ENCODE measurements around the gene ZNF443. TPM values are rescaled to one million over a fixed set of nuclear protein-coding genes. Genes with fewer than 3 reads are reported as not detected.
A peak's percentile ranks its signal among the peaks of the same experiment; 100 is the strongest.
"Not testable (repeated sequence)": the region's sequence is repeated elsewhere in the genome, so short reads cannot be mapped to it uniquely, and the experiment has no call there.

ZNF443 gene
- total and polyA plus RNA-seq, 4 experiments from 2014 or later = 1.9 to 10.3 (median 7.1) TPM

DNA sequence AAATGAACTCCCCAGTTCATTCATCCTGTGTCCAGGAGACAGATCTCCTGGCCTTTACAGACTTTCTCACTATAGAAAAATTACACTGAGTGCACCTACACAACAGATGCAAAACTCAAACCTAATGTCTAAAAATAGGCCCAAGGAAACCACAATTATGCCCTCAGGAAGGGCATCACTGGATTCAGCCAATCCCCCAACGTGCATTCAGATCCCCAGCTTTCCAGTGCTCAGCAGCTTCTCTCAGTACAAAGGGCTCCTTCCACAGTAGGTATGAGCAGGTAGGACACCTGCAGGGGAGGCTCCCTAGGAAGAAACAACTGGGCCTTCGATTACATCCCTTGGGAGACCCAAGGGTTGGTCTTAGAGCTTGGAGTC is 41.7 kb upstream of the ZNF443 start:
- H3K27me3 ChIP-seq (ENCODE audit: insufficient read depth, low read length) = no peaks in the 10 kb centered on the region
- peak overlapping the region; percentile 26 for H3K27ac ChIP-seq (ENCODE audit: low read depth, low read length)
- H3K27ac Mint-ChIP-seq = peak overlapping the region in 5 of 7 donors; percentile 57 to 79 (median 67)
- H3K4me3 Mint-ChIP-seq = peak overlapping the region; percentile 23 to 72 (median 58)
- H3K36me3 ChIP-seq (ENCODE audit: insufficient read depth, low read length) = no peaks in the 10 kb centered on the region
- H3K9me3 ChIP-seq (ENCODE audit: control insufficient read depth in 1 of 2, low read length in 2 of 2) = no peaks in the 10 kb centered on the region
- no peak overlapping the region for H3K4me3 ChIP-seq (ENCODE audit: low read length in 2 of 2)
- H3K4me1 Mint-ChIP-seq = peaks cover 31 to 50% (median 41%) of the 10 kb centered on the region in 4 donors
- peaks cover 0 to 6% of the 10 kb centered on the region in 2 donors for H3K36me3 Mint-ChIP-seq
- POLR2A ChIA-PET (ENCODE audit: partially characterized antibody) = interaction anchor here (0.8 to 4.2 kb wide), 2 partner anchors 13 to 24 kb away, joined by 3 to 31 read pairs; no protein-coding TSS in a partner anchor
- CTCF ChIA-PET (ENCODE audit: partially characterized antibody) = interaction anchor here (0.9 kb wide), 1 partner anchor 13 kb away, joined by 3 read pairs; no protein-coding TSS in a partner anchor
- no peaks in the 10 kb centered on the region for H3K27me3 Mint-ChIP-seq
- intact Hi-C loops (cut with micrococcal nuclease) = no loop called here
- peaks cover 41% of the 10 kb centered on the region for H3K4me1 ChIP-seq (ENCODE audit: insufficient read depth, low read length)
- no peaks in the 10 kb centered on the region for H3K9me3 Mint-ChIP-seq
- DNase-seq = no peak

DNA sequence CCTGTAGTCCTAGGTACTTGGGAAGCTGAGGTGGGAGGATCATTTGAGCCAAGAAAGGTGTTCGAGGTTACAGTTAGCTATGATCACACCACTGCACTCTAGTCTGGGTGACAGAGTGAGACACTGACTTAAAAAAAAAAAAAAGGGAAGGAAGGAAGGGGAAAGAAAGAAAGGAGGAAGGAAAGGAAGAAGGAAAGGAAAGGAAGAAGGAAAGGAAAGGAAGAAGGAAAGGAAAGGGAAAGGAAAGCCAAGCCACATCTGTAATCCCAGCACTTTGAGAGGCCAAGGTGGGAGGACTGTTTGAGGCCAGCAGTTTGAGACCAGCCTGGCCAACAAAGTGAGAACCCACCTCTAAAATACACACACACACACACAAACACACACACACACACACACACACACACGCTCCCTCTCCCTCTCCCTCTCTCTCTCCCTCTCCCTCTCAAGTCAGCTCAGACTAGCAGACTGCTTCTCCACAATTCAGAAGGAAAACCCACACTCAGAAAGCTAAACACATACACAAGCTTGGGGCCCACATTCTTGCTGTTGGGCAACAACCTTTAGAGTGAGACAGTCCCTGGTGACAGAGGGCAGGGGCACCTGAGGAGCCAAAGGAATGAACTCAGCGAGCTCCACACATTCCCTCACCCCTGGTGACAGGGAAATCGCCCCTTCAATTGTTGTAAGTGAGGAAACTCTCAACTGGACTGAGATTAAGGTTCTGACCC is 41.1 kb upstream of the ZNF443 start:
- peak overlapping the region; percentile 23 to 72 (median 54) for H3K4me3 Mint-ChIP-seq
- H3K9me3 Mint-ChIP-seq = no peaks in the 10 kb centered on the region
- no peaks in the 10 kb centered on the region for H3K27me3 ChIP-seq (ENCODE audit: insufficient read depth, low read length)
- H3K4me1 Mint-ChIP-seq = peaks cover 31 to 50% (median 41%) of the 10 kb centered on the region in 4 donors
- no peaks in the 10 kb centered on the region for H3K27me3 Mint-ChIP-seq
- peaks cover 41% of the 10 kb centered on the region for H3K4me1 ChIP-seq (ENCODE audit: insufficient read depth, low read length)
- H3K36me3 Mint-ChIP-seq = peaks cover 0 to 6% of the 10 kb centered on the region in 2 donors
- no peaks in the 10 kb centered on the region for H3K36me3 ChIP-seq (ENCODE audit: insufficient read depth, low read length)
- POLR2A ChIA-PET (ENCODE audit: partially characterized antibody) = interaction anchor here (0.7 to 4.2 kb wide), 2 partner anchors 14 to 421 kb away, joined by 3 to 31 read pairs; no protein-coding TSS in a partner anchor
- H3K27ac Mint-ChIP-seq = peak overlapping the region in 6 of 7 donors; percentile 27 to 93 (median 79)
- CTCF ChIA-PET (ENCODE audit: partially characterized antibody) = interaction anchor here (0.9 kb wide), 1 partner anchor 14 kb away, joined by 3 read pairs; no protein-coding TSS in a partner anchor
- peak overlapping the region; percentile 26 for H3K27ac ChIP-seq (ENCODE audit: low read depth, low read length)
- intact Hi-C loops (cut with micrococcal nuclease) = no loop called here
- no peak overlapping the region for H3K4me3 ChIP-seq (ENCODE audit: low read length in 2 of 2)
- no peaks in the 10 kb centered on the region for H3K9me3 ChIP-seq (ENCODE audit: control insufficient read depth in 1 of 2, low read length in 2 of 2)
- DNase-seq = no peak

DNA sequence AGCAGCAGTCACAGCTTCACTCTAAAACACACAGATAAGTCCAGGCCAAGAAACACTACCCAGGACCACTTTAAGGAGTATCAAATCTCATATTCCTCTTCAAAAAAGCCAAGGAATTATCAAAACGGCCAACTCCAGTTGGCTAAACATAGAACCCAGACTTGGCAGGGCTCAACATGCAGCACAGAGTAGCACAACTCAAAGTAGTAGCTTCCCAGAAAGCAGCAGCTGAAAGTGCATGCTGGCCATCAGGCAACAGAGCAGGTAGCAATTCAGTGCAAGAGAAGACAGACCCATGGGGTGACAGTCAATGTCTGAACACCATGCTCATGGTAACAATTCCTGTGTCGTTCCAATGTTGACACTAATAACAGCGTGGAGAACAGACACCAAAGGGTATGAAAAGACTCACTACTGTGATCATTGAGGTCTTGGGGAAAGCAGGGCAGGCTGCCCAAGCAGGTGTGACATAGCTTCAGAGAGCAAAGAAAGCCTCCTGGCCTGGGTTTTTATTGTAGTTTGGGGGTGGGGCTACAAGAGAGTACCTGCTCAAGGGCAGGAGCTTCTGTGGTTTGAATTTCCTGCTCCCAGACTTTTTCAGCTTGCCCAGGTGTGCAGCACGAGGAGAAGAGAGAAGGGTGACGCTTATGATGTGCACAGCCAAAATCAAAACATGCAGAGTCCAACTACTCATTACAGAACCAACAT is 37.6 kb upstream of the ZNF443 start:
- Mint-ChIP-seq H3K4me3 (peak overlapping the region in 3 of 8 donors; percentile 23 to 26 (median 25)), H3K27me3 (no peaks in the 10 kb centered on the region), H3K9me3 (peaks cover 0 to 6% (median 0%) of the 10 kb centered on the region in 8 donors), H3K27ac (peak overlapping the region; percentile 17 to 83 (median 58)), H3K4me1 (peaks cover 25 to 38% (median 28%) of the 10 kb centered on the region in 4 donors), H3K36me3 (peaks cover 5 to 9% of the 10 kb centered on the region in 2 donors)
- ChIA-PET POLR2A (ENCODE audit: partially characterized antibody) (interaction anchor here (1.0 to 1.3 kb wide), 2 partner anchors 17 to 145 kb away, joined by 3 read pairs; partner anchors contain the start of gene ZNF563), CTCF (ENCODE audit: partially characterized antibody) (interaction anchor here (2.1 kb wide), 1 partner anchor 17 kb away, joined by 7 read pairs; no protein-coding TSS in a partner anchor)
- H3K9me3 ChIP-seq (ENCODE audit: control insufficient read depth in 1 of 2, low read length in 2 of 2) = no peaks in the 10 kb centered on the region
- no peaks in the 10 kb centered on the region for H3K36me3 ChIP-seq (ENCODE audit: insufficient read depth, low read length)
- H3K4me3 ChIP-seq (ENCODE audit: low read length in 2 of 2) = no peak overlapping the region
- intact Hi-C loops (cut with micrococcal nuclease) = no loop called here
- no peaks in the 10 kb centered on the region for H3K27me3 ChIP-seq (ENCODE audit: insufficient read depth, low read length)
- no peak overlapping the region for H3K27ac ChIP-seq (ENCODE audit: low read depth, low read length)
- DNase-seq = no peak
- peaks cover 28% of the 10 kb centered on the region for H3K4me1 ChIP-seq (ENCODE audit: insufficient read depth, low read length)

DNA sequence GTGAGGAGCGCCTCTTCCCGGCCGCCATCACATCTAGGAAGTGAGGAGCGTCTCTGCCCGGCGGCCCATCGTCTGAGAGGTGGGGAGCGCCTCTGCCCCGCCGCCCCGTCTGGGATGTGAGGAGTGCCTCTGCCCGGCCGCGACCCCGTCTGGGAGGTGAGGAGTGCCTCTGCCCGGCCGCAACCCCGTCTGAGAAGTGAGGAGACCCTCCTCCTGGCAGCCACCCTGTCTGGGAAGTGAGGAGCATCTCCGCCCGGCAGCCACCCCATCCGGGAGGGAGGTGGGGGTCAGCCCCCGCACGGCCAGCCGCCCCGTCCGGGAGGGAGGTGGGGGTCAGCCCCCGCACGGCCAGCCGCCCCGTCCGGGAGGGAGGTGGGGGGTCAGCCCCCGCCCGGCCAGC is 26.8 kb upstream of the ZNF443 start:
- POLR2A ChIA-PET (ENCODE audit: partially characterized antibody); H3K4me1 ChIP-seq (ENCODE audit: insufficient read depth, low read length); H3K27me3 Mint-ChIP-seq; H3K4me3 ChIP-seq (ENCODE audit: low read length in 2 of 2); H3K4me1 Mint-ChIP-seq; intact Hi-C loops (cut with micrococcal nuclease); H3K27me3 ChIP-seq (ENCODE audit: insufficient read depth, low read length); H3K4me3 Mint-ChIP-seq; H3K27ac ChIP-seq (ENCODE audit: low read depth, low read length); CTCF ChIA-PET (ENCODE audit: partially characterized antibody); H3K36me3 ChIP-seq (ENCODE audit: insufficient read depth, low read length); DNase-seq; H3K27ac Mint-ChIP-seq: not testable (repeated sequence)
- Mint-ChIP-seq H3K36me3 (peaks cover 41 to 47% of the 10 kb centered on the region in 2 donors), H3K9me3 (peaks cover 0 to 77% (median 52%) of the 10 kb centered on the region in 8 donors)
- peaks cover 0 to 28% of the 10 kb centered on the region in 2 donors for H3K9me3 ChIP-seq (ENCODE audit: control insufficient read depth in 1 of 2, low read length in 2 of 2)

DNA sequence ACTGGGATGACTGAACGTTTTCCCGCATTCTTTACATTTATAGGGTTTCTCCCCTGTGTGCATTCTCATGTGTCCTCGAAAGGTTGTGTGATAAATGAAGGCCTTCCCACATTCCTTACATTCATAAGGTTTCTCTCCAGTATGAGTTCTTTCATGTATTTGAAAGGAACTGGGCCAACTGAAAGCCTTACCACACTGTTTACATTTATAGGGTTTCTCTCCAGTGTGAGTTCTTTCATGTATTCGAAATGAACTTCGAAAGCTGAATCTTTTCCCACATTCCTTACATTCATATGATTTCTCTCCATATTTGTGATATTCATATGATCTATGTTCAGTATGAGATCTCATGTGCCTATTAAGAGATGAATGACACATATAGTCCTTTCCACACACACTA is 24.4 kb upstream of the ZNF443 start:
- Histone ChIP-seq H3K9me3 (ENCODE audit: control insufficient read depth in 1 of 2, low read length in 2 of 2) (peaks cover 0 to 37% of the 10 kb centered on the region in 2 donors), H3K27ac (ENCODE audit: low read depth, low read length) (no peak overlapping the region), H3K27me3 (ENCODE audit: insufficient read depth, low read length) (no peaks in the 10 kb centered on the region), H3K4me1 (ENCODE audit: insufficient read depth, low read length) (no peaks in the 10 kb centered on the region), H3K36me3 (ENCODE audit: insufficient read depth, low read length) (peaks cover 6% of the 10 kb centered on the region), H3K4me3 (ENCODE audit: low read length in 2 of 2) (no peak overlapping the region)
- Mint-ChIP-seq H3K9me3 (peaks cover 0 to 80% (median 58%) of the 10 kb centered on the region in 8 donors), H3K27ac (no peak overlapping the region), H3K4me1 (peaks cover 0 to 2% (median 0%) of the 10 kb centered on the region in 4 donors), H3K36me3 (peaks cover 47 to 49% of the 10 kb centered on the region in 2 donors), H3K4me3 (no peak overlapping the region), H3K27me3 (no peaks in the 10 kb centered on the region)
- intact Hi-C loops (cut with micrococcal nuclease) = no loop called here
- CTCF ChIA-PET (ENCODE audit: partially characterized antibody) = no interaction called here
- no peak for DNase-seq
- POLR2A ChIA-PET (ENCODE audit: partially characterized antibody) = no interaction called here

DNA sequence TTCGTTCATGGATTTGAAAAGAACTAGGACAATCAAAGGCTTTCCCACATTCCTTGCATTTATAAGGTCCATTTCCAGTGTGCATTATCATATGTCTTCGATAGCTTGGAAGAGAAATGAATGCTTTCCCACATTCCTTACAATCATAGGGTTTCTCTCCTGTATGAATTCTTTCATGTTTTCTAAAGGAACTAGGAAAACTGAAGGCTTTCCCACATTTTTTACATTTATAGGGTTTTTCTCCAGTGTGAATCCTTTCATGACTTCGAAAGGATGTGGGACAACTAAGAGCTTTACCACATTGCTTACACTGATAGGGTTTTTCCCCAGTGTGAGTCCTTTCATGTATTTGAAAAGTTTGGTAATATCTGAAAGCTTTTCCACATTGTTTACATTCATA is 23.9 kb upstream of the ZNF443 start:
- POLR2A ChIA-PET (ENCODE audit: partially characterized antibody) = no interaction called here
- H3K27ac Mint-ChIP-seq = no peak overlapping the region
- intact Hi-C loops (cut with micrococcal nuclease) = no loop called here

DNA sequence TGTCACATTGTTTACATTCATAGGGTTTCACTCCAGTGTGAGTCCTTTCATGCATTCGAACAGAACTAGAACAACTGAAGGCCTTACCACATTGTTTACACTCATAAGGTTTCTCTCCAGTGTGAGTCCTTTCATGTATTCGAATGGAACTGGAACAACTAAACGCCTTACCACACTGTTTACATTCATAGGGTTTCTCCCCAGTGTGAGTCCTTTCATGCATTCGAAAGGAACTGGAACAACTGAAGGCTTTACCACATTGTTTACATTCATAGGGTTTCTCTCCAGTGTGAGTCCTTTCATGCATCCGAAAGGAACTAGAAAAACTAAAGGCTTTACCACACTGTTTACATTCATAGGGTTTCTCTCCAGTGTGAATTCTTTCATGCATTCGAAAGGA is 23.3 kb upstream of the ZNF443 start:
- Mint-ChIP-seq H3K36me3 (peaks cover 48 to 52% of the 10 kb centered on the region in 2 donors), H3K9me3 (peaks cover 0 to 79% (median 59%) of the 10 kb centered on the region in 8 donors)
- not testable (repeated sequence) for H3K4me1 Mint-ChIP-seq

More for the DNA sequence above, 23.9 kb upstream of the ZNF443 start:
- Histone ChIP-seq H3K4me1 (ENCODE audit: insufficient read depth, low read length) (no peaks in the 10 kb centered on the region), H3K9me3 (ENCODE audit: control insufficient read depth in 1 of 2, low read length in 2 of 2) (peaks cover 0 to 39% of the 10 kb centered on the region in 2 donors), H3K27ac (ENCODE audit: low read depth, low read length) (no peak overlapping the region), H3K36me3 (ENCODE audit: insufficient read depth, low read length) (peaks cover 6% of the 10 kb centered on the region), H3K4me3 (ENCODE audit: low read length in 2 of 2) (no peak overlapping the region), H3K27me3 (ENCODE audit: insufficient read depth, low read length) (no peaks in the 10 kb centered on the region)
- Mint-ChIP-seq H3K4me3 (no peak overlapping the region), H3K9me3 (peaks cover 0 to 79% (median 56%) of the 10 kb centered on the region in 8 donors), H3K36me3 (peaks cover 45 to 47% of the 10 kb centered on the region in 2 donors), H3K27me3 (no peaks in the 10 kb centered on the region), H3K4me1 (peaks cover 0 to 2% (median 0%) of the 10 kb centered on the region in 4 donors)
- DNase-seq = no peak
- CTCF ChIA-PET (ENCODE audit: partially characterized antibody) = no interaction called here

More for the DNA sequence above, 23.3 kb upstream of the ZNF443 start:
- CTCF ChIA-PET (ENCODE audit: partially characterized antibody); intact Hi-C loops (cut with micrococcal nuclease); H3K27me3 Mint-ChIP-seq; H3K27ac ChIP-seq (ENCODE audit: low read depth, low read length); H3K4me3 ChIP-seq (ENCODE audit: low read length in 2 of 2); POLR2A ChIA-PET (ENCODE audit: partially characterized antibody); H3K27ac Mint-ChIP-seq; H3K27me3 ChIP-seq (ENCODE audit: insufficient read depth, low read length); DNase-seq; H3K4me3 Mint-ChIP-seq; H3K36me3 ChIP-seq (ENCODE audit: insufficient read depth, low read length); H3K4me1 ChIP-seq (ENCODE audit: insufficient read depth, low read length): not testable (repeated sequence)
- H3K9me3 ChIP-seq (ENCODE audit: control insufficient read depth in 1 of 2, low read length in 2 of 2) = peaks cover 0 to 45% of the 10 kb centered on the region in 2 donors

Data from CD4-positive, alpha-beta memory T cell (primary cell).